Esophagus squamous epithelium (tissue), 5 donors: ENCODE data around the gene PPFIA2. TPM values are rescaled to one million over a fixed set of nuclear protein-coding genes. Genes with fewer than 3 reads are reported as not detected.

Source experiments
- DNase-seq: peaks from one replicate; lab custom pipeline; 2025; lab: John Stamatoyannopoulos, UW
- H3K27ac ChIP-seq, 4 donors: fragments of 200-600 bp; sonication (generic); one replicate each; pipeline ENCODE4 v1.5.1; 2016 to 2019; ENCODE audit warnings: mild to moderate bottlenecking in 1 of 4
- H3K27me3 ChIP-seq, 4 donors: fragments of 200-600 bp; sonication (generic); 1 replicate in 3 of 4; 2 replicates in 1 of 4; pipeline versions ENCODE4 v1.5.1 to v1.6.0; 2017 to 2021; ENCODE audit warnings: antibody characterized with exemption in 1 of 4
- H3K36me3 ChIP-seq, 3 donors: fragments of 200-600 bp; sonication (generic); one replicate each; pipeline ENCODE4 v1.5.1; 2016 to 2019
- H3K4me1 ChIP-seq, 3 donors: fragments of 200-600 bp; sonication (generic); one replicate each; pipeline ENCODE4 v1.5.1; 2017 to 2019
- H3K4me3 ChIP-seq, 4 donors: fragments of 200-600 bp; sonication (generic); 1 replicate in 3 of 4; 2 replicates in 1 of 4; pipeline ENCODE4 v1.5.1; 2016 to 2019; ENCODE audit warnings: mild to moderate bottlenecking in 2 of 4, moderate library complexity in 1 of 4
- H3K9me3 ChIP-seq, 3 donors: fragments of 200-600 bp; sonication (generic); one replicate each; pipeline ENCODE4 v1.5.1; 2016 to 2019
- POLR2A ChIP-seq, 4 donors: fragments of 450-650 bp; IDR thresholded peaks; one replicate each; pipeline ENCODE4 v1.6.1; 2017; ENCODE audit warnings: antibody characterized with exemption in 4 of 4, mild to moderate bottlenecking in 4 of 4, moderate library complexity in 3 of 4
- WGBS, 2 donors: methylation state at CpG; one replicate each; pipeline ENCODE4 v1.1.5; 2018; 5-methylcytosine and 5-hydroxymethylcytosine counted together
- intact Hi-C: fragments of 100-400 bp; cut with DNase I; formaldehyde crosslinking; loops from one replicate; pipeline ENCODE4 v1.15.0; 2022
- total RNA-seq, 4 donors: library from RNA; depleted of rRNA; stranded (reverse); fragments of >200 nt; gene quantifications; one replicate each; pipeline ENCODE4 v1.1.0, GENCODE V29; 2016
- TF ChIP-seq, protein P1 (sequence below), 6 experiments: fragments of 450-650 bp in 4 of 6; fragments of 200-600 bp in 2 of 6; sonication (generic) in 2 of 6; IDR thresholded peaks; one replicate each; pipeline ENCODE4 v1.5.1; 2016 to 2019; ENCODE audit warnings: antibody characterized with exemption in 6 of 6, mild to moderate bottlenecking in 4 of 6, moderate library complexity in 4 of 6
- donor health status: DM: yes; HTN: yes; CAD: no.

The PPFIA2 gene
- total RNA-seq, 4 donors from 2014 or later, result 0.31 to 2.3 (median 0.55) TPM

DNA sequence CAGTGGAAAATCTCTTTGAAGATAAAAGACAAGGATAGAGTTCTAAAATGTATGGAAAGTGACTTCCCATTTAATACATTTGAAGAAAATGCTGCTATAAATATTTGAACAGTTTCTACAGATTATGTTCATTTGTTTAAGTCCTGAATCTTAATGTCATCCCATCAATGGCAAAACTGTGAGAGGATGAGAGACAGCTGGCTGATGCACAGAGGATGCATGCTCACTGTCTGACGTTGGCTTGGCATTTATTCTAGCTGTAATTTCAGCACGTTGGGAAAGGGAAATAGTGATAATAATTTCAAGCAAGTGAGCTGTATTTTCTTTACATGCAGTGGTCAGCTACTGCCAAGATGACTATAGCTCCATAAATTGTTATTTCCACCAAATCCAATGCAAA is 40.5 kb downstream of the PPFIA2 start:
- Histone ChIP-seq H3K27ac (no peak overlapping the region), H3K9me3 (no peaks in the 10 kb centered on the region), H3K27me3 (no peaks in the 10 kb centered on the region), H3K36me3 (no peaks in the 10 kb centered on the region), H3K4me1 (no peaks in the 10 kb centered on the region), H3K4me3 (no peak overlapping the region)
- WGBS, 2 donors, result 21 to 37% methylated on average over 2 of the region's 2 CpGs
- intact Hi-C loops, result no loop called here
- no peak for DNase-seq
- TF ChIP-seq POLR2A (IDR thresholded peaks at IDR 0.05), result no peak
- TF ChIP-seq, protein P1, sequence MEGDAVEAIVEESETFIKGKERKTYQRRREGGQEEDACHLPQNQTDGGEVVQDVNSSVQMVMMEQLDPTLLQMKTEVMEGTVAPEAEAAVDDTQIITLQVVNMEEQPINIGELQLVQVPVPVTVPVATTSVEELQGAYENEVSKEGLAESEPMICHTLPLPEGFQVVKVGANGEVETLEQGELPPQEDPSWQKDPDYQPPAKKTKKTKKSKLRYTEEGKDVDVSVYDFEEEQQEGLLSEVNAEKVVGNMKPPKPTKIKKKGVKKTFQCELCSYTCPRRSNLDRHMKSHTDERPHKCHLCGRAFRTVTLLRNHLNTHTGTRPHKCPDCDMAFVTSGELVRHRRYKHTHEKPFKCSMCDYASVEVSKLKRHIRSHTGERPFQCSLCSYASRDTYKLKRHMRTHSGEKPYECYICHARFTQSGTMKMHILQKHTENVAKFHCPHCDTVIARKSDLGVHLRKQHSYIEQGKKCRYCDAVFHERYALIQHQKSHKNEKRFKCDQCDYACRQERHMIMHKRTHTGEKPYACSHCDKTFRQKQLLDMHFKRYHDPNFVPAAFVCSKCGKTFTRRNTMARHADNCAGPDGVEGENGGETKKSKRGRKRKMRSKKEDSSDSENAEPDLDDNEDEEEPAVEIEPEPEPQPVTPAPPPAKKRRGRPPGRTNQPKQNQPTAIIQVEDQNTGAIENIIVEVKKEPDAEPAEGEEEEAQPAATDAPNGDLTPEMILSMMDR (IDR thresholded peaks at IDR 0.05), result no peak

DNA sequence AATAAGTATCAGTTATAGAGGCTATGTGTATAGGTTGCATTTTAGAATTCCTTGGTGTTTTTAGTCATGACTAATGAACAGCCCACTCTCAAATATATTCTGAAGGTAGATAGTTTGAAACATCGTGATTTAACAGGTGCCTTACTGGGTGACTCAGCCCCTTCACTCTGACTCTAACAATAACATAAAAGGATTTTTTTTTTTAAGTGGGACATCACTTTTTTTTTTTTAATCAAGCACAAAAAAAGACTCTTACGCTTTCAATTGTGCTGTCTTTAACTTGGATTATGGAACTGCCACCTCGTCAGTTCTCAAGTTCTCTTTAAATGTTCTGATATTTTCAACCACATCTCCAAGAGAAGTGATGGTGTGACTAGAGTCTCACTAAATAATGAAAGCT is 46.6 kb downstream of the PPFIA2 start:
- no peak overlapping the region for H3K4me3 ChIP-seq
- H3K27me3 ChIP-seq, result no peaks in the 10 kb centered on the region
- intact Hi-C loops, result no loop called here
- H3K36me3 ChIP-seq, result no peaks in the 10 kb centered on the region
- no peak for DNase-seq
- H3K9me3 ChIP-seq, result no peaks in the 10 kb centered on the region
- 51 to 70% methylated on average over 3 of the region's 3 CpGs for WGBS, 2 donors
- no peaks in the 10 kb centered on the region for H3K4me1 ChIP-seq
- no peak for TF ChIP-seq POLR2A (IDR thresholded peaks at IDR 0.05)
- TF ChIP-seq, protein P1 (IDR thresholded peaks at IDR 0.05), result no peak
- no peak overlapping the region for H3K27ac ChIP-seq

DNA sequence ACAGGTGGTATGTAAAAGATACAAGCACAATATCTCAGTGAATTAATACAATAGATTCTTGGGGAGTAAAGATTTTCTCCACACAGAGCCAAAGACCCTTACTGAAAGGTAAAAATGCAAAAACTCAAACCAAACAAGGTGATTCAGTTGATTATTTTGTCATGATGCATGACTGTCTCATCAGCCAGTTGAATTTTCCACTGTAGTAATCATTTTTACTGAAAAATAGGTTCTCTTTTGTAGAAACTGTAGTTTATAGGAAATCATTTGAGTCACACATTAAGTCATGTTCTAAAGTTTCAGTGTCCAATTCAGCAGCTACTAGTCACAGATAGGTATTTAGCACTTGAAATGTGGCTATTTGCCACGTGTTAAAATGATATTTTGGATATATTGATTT is 53.6 kb downstream of the PPFIA2 start:
- no peaks in the 10 kb centered on the region for H3K36me3 ChIP-seq
- no peaks in the 10 kb centered on the region for H3K9me3 ChIP-seq
- no peaks in the 10 kb centered on the region for H3K27me3 ChIP-seq
- TF ChIP-seq, protein P1 (IDR thresholded peaks at IDR 0.05), result no peak
- TF ChIP-seq POLR2A (IDR thresholded peaks at IDR 0.05), result no peak
- WGBS, 2 donors, result 29 to 48% methylated on average over 1 of the region's 1 CpG
- DNase-seq, result no peak
- intact Hi-C loops, result no loop called here
- H3K4me3 ChIP-seq, result no peak overlapping the region
- no peaks in the 10 kb centered on the region for H3K4me1 ChIP-seq
- no peak overlapping the region for H3K27ac ChIP-seq

DNA sequence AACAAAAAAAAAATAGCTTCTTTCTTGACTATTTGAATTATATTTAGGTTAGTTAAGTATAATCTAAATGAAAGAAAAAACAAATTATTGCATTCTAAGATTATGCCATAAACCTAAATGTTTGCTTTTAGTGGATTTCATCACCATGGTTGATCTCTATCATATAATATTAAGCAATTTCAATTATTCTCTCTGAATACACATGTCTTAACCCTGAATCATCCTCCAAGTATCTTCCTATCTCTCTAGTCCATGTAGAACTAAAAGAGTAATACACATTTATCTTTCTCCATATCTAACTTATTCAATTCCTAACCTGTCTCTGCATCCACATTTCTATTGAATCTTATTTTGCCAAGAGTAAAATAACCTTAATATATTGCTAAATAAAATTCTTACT is 59.6 kb downstream of the PPFIA2 start:
- H3K27me3 ChIP-seq, result no peaks in the 10 kb centered on the region
- TF ChIP-seq, protein P1 (IDR thresholded peaks at IDR 0.05), result no peak
- TF ChIP-seq POLR2A (IDR thresholded peaks at IDR 0.05), result no peak
- no peak overlapping the region for H3K4me3 ChIP-seq
- H3K27ac ChIP-seq, result no peak overlapping the region
- no peak for DNase-seq
- H3K4me1 ChIP-seq, result no peaks in the 10 kb centered on the region
- no peaks in the 10 kb centered on the region for H3K9me3 ChIP-seq
- intact Hi-C loops, result no loop called here
- no peaks in the 10 kb centered on the region for H3K36me3 ChIP-seq

DNA sequence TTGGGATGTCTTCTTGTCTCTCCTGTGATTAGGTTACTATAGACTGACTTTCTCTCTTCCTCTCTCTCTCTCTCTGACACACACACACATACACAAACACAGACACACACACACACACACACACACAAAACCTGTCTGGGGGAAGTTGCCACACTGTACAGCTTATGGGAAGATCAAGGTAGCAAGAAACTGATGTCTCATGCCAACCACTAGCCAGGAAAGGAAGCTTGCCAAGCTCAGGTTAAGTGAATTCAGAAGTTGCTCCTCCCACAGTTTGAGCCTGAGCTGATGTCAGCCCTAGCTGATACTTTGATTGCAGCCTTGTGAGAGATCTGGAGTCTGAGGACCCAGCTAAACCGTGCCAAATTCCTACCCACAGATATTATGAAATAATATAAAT is 67.1 kb downstream of the PPFIA2 start:
- Histone ChIP-seq H3K36me3 (no peaks in the 10 kb centered on the region), H3K4me1 (no peaks in the 10 kb centered on the region), H3K27ac (no peak overlapping the region), H3K27me3 (no peaks in the 10 kb centered on the region), H3K9me3 (no peaks in the 10 kb centered on the region), H3K4me3 (no peak overlapping the region)
- TF ChIP-seq, protein P1 (IDR thresholded peaks at IDR 0.05), result no peak
- no peak for TF ChIP-seq POLR2A (IDR thresholded peaks at IDR 0.05)
- no peak for DNase-seq
- WGBS, 2 donors, result 50 to 70% methylated on average over 1 of the region's 1 CpG
- intact Hi-C loops, result no loop called here
